DMS79 (cell line): ENCODE data around the gene SLC12A4.
"Not testable (repeated sequence)": the region's sequence is repeated elsewhere in the genome, so short reads cannot be mapped to it uniquely, and the experiment has no call there.

Source experiments
- DNase-seq: peaks from one replicate; lab custom pipeline; 2025; lab: John Stamatoyannopoulos, UW

The SLC12A4 gene

DNA sequence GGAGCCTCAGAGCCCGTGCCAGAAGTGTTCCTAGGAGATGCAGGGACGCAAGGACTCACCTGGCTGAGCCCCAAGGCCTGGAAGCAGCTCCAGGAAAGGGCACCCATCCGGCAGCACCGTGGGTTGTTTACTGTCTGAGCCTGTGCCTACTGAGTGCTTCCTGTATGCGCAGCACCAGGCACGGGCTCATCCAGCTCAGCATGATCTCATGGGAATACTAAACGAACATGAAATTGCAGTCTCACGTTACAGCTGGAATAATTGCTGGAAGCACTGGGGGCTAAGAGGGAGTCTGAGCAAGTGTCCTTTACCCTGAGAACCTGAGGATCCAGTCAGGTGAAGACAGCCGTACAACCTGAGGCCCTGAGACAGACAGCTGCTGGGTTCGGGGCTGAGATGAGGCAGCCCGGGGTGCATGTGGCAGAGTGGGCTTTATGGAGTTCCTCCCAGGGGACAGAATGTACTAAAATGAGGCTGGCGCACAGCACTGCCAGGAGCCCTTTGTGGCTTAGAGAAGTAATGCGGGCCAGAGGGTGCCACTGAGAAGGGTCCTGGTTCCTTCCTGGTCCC is 42.2 kb downstream of the SLC12A4 start:
- peak; percentile 67 for DNase-seq

DNA sequence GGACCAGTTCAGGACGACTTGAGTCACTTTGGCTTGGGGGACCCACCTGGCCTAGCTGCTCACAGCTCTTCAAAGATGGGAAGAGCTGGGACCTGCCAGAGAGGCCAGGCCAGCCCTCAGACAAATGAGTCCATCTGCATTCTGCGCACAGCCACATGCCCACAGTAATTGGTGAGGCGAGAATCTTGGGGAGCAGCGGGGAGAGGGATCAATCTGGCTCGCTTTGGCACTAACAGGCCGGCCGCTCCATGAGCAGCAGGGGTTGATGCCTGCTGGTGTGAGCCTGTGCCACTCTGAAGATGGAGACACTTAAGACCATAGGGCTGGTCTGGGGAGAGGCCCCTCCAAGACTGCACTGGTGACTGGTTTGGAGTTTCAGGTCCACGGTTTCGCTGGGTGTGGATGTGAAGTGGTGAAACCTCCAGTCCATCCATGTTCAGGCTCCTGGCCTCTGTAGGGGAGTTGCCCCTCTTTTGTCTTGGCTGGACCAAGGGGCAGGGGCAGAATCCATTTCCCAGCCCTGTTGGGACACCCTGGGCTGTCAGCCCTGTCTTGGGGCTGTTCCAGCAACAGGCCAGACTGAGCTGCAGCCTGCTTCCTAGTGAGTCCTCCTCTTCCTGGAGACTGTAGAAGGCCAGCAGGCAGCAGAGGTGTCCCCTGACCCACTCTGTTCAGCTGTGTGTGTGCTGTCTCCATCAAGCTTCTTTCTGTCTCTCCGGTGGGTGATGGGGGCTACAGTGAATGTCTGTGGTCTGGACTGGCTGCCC is 44.1 kb downstream of the SLC12A4 start:
- DNase-seq = no peak

DNA sequence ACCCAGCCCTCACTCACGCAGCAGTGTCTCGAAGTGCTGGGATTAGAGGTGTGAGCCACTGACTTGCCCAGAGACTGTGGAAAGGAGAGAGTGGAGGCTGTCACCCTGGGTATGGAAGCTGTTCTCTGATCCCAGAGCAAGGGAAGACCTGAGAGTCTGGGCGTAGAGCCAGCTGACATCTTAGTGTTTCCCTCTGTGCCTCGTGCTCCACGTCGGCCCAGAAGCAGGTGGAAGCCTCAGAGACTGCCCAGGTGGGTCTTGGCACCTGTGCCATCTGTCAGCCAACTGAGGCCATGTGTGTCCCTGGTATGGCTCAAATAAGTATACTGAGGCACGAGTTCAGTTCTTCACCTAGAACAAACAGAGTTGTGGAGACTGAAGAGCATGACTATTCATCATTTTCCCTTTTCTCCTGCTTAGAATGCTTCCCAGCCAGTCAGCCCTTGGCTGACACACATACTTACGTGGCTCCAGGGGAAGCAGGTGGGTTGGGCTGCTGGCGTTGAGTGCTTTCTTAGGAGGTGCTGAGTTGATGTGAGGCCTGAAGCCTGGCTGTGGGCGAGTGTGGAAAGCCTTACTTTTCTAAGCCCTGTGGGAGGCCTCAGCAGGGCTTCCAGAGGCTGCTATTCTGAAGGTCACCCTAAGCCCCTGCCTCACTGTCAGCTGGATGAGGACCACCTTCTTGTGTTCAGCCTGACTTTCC is 44.9 kb downstream of the SLC12A4 start:
- peak; percentile 82 for DNase-seq

DNA sequence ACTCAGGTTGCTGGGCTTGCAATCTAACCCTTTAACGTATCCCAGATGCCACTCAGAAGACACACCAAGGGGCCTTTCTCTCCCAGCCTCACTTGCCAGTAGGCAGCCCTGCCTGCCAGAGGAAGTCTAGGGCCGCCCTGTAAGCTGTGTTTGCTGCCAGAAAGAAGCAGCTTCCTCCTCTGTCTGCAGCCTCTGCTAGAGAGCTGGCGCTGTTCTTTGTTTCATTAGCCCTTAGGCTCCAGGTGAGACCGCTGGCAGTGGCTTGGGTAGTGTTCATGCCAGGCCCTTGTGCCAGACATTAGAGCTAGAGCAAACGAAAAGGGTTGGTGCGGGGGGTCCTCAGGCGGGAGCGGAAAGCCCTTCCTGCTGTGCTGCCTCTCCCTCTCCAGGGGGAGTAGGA is 45.7 kb downstream of the SLC12A4 start:
- DNase-seq = peak; percentile 82

DNA sequence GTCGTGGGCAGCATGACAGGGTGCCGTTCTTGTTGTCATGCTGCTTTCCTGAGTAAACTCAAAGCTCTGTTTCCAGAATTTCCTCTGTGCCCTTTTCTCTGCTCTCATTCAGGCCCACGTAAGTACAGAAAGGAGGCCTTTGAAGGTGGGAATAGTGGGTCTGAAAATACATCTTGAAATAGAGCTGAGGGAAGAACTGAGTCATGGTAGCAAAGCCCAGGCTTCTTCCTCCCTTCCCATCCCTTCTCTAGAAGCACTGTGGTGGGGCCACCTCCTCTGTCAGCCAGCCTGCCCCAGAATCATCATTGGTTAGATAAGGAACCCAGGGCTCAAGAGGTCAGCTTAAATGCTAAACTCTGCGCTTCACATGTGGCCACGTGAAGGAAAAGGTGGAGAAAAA is 46.2 kb downstream of the SLC12A4 start:
- no peak for DNase-seq

DNA sequence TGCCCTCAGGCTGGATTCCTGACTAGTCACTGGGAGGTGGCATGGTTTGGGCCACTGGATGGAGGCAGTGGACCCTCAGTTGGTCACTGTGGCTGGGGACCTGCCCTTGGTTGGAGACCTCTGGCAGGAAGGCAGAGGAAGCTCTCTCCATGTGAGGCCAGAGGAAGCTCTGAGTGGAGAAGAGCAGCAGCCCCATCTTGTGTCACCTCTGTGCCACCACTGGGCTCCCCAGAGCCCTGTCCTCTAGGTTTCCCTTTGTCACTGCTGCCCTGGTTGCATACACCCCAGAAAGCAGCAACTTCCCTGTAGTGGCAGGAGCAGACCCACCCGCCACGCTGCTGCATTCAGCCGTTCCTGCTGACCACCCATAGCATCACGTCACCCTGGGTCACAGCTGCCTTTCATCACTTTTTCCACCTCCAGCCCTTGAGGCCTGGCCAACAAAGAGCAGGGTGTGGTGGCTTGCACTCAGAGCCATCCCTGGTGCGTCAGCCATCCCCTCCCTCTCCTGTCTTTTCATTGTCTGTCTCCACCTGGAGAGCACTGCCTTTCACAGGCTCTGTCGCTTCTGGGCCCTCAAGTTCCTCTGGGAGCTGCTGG is 48.7 kb downstream of the SLC12A4 start:
- DNase-seq = no peak

DNA sequence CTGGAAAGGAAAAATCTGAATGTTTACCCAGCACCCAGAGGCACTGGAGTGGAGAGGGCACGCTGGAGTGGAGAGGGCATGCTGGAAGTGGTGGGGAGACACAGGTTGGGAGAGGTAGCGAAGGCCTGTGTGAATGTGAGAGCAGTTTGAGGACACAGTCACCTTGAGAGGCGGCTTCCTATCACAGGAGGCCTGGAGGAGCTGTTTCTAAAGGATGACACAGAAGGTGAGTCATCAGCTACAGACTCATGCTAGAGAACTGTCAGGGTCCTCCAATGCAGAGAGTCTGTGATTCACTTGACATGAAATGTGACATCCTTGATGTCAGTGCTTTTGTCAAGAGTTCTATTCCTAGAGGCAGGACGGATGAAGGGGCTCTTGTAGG is 50.6 kb downstream of the SLC12A4 start:
- DNase-seq = no peak

DNA sequence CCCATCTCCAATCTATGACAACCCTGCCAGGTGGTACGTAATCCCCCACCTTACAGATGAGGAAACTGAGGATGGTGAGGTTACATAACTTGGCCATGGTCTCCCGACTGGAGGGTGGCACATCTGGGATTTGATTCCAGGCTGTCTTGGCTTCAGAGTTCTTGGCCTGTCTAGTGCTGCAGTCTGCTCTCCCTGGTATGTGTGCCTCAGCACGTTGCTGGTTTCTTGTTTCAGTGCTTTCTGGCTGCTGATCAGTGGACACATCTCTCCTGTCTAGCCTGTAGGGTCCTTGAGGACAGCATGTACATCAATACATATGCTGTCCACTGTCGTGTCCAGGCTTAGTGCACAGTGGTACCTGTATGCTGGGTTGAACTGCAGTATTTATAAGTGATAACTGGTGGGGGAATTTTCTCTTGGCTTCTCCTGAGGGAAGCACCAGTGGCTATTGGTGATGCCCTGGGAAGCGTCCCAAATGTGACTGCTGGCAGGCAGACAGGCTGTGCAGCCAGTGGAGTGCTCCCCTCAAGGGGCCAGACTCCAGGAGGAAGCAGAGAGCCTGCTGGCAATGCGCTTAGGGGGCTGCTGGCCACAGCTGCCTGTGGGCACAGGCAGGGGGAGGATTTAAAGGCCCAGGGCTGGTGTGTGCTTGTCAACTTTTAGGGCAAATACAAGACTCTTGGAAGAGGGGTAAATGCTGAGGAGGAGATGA is 51.1 kb downstream of the SLC12A4 start:
- peak; percentile 44 for DNase-seq

DNA sequence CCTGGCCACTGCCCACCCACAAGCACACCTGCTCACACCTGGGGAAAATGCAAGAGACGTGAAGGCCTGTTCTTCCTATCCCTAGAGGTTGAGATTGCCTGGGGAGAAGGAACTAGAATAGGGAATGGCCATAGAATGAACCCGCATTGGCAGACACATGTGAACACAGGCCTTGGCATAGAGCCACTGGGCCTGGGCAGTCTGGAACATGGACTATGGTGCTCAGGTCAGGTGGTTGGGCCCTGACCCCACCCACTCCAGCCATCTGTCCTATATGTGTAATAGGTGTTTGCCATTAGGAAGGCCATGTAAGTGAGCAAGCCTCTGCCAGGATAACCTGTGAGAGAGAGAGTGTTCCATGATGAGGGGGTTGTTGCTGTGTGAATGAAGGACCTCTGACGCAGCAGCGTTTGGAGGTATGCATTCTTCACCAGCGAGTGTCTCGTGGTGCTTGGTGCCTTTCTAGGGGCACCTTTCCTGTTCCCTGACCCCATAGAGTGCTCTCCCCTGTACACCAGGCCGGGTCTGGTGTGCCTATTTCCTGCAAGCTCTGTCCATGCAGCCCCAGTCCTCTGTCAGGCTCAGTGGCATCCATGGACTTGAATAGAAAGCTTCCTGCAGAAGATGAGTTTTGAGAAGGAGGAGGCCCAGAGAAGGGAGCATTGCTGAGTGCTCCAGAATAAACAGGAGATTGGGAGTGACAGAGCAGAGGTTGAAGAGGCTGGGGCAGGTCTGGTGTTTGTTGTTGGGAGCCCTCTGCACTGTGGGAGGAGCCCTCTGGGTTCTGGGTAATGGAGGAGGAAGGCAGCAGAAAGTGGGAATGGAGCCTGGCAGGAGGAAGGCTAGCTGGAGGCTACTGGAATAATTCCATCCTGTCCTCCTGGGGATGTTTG is 52.4 kb downstream of the SLC12A4 start:
- DNase-seq = no peak

DNA sequence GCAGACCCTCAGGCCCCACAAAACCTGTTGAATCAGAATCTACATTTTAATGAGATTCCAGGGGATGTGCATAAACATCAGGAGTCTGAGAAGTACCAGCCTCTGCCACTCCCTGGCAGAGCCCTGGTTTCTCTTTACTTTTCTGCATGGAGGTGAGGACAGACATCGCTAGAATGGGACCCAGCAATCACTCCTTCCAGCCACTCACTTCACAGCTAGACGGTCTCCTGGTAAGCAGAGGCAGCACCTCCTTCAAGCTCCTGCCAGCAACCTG is 53.0 kb downstream of the SLC12A4 start:
- DNase-seq = not testable (repeated sequence)

DNA sequence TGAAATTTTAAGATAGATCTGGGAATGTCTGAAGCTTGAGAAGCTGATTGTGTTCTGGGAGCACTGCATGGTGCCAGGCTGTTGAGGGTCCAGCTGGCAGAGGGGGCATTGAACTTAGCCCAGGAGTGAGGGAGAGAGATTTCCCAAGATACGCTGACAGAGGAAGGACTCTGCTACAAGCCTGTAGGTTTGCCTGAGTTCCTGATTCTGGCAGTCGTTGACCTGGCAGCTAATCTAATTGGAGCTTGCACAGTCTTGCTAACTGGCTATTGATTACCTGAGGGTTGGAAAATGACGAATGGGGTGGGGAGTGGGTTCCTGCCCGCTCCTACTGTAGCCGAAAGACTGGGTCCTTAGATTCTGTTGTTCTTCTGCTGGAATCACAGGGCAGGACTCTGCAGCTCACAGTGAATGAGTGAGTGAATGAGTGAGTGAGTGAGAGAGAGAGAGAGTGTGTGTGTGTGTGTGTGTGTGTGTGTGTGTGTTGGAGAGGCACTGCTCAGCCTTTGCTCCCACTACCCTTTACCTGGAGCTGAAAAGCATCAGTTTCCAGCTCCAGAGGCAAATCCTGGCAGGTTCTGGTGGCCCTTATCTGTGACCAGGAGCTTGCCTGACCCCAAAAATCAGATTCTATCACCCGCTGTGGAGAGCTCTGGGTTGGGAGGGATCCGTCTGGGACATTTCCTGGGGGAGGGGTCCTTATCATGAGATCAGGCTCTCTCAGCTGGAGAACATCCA is 53.5 kb downstream of the SLC12A4 start:
- no peak for DNase-seq

DNA sequence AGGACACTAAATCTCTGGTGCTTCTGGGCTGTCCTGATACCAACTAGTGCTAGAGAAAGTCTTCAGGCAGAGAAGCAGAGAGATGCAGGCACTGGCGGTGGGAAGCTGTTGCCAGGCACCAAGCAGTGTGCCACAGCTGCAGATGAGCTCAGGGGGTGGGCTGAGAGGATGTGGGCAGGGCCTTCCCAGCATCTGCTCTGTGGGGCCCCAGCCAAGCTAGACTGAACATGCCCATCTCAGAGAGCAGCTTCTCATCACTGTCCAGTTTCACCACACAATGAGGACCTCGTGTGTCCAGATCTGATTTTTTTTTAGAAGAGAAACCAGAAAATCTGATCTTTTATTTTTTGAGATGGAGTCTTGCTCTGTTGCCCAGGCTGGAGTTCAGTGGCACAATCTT is 58.3 kb downstream of the SLC12A4 start:
- DNase-seq = no peak

DNA sequence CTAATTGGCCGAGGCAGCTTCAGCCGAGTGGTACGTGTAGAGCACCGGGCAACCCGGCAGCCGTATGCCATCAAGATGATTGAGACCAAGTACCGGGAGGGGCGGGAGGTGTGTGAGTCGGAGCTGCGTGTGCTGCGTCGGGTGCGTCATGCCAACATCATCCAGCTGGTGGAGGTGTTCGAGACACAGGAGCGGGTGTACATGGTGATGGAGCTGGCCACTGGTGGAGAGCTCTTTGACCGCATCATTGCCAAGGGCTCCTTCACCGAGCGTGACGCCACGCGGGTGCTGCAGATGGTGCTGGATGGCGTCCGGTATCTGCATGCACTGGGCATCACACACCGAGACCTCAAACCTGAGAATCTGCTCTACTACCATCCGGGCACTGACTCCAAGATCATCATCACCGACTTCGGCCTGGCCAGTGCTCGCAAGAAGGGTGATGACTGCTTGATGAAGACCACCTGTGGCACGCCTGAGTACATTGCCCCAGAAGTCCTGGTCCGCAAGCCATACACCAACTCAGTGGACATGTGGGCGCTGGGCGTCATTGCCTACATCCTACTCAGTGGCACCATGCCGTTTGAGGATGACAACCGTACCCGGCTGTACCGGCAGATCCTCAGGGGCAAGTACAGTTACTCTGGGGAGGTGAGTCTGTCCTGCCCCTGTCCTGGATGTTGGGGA is 59.2 kb downstream of the SLC12A4 start:
- DNase-seq = no peak

DNA sequence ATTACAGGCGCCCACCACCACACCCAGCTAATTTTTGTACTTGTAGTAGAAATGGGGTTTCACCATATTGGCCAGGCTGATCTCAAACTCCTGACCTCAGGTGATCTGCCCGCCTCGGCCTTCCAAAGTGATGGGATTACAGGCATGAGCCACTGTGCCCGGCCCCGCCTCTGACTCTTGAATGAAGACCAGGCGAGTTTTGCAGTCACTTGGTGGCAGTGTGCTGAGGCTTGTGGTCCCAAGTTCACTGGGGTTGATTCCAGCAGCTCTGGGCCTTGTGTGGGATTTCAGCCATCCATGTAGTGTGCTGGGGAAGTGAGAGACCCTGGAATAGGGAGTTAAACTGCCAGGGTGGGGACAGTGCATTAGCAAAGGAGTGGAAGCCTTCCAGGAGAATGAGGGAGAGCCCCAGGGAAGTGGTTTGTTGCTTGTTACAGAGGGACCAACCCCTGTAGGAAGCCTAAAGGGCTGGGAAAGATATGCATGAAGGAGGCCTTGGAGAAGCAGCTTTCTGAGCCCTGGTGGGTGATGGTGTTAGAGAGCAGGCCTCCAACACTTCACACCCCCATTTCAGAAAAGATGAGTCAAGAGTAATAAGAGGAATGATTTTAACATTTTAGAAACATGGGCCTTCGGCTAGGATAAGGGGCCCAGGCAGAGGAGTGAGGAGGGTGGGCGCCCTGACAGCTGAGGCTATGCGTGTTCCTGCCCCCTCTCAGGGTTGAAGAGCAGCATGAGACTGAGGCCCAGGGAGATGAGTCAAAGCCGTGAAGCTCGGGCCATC is 60.8 kb downstream of the SLC12A4 start:
- no peak for DNase-seq

DNA sequence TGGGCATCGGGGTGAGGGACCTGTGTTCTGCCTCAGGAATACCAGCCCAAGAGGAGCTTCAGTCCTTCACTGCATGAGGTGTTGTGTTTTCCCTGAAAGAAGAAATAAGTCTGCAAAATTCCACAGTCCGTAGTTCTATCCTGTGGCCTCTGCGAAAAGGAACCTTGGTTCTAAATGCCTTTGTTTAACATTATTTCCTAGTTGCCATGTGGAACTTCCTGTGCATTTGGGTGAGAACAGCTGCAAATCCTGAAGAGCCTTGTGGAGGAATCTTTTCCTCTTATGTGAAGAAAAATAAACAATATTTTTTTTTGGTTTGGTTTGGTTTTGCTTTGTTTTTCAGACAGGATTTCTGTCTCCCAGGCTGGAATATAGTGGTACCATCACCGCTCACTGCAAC is 65.6 kb downstream of the SLC12A4 start:
- no peak for DNase-seq

DNA sequence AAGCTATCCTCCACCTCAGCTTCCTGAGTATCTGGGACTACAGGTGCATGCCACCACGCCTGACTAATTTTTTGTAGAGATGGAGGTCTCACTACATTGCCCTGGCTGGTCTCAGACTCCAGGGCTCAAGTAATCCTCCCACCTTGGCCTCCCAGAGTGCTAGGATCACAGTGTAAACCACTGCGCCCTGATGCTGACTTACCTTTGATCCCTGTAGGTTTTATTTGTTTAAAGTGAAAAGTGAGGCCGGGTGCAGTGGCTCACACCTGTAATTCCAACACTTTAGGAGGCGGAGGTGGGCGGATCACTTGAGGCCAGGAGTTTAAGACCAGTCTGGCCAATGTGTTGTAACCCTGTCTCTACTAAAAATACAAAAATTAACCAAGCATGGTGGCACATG is 66.7 kb downstream of the SLC12A4 start:
- DNase-seq = no peak

DNA sequence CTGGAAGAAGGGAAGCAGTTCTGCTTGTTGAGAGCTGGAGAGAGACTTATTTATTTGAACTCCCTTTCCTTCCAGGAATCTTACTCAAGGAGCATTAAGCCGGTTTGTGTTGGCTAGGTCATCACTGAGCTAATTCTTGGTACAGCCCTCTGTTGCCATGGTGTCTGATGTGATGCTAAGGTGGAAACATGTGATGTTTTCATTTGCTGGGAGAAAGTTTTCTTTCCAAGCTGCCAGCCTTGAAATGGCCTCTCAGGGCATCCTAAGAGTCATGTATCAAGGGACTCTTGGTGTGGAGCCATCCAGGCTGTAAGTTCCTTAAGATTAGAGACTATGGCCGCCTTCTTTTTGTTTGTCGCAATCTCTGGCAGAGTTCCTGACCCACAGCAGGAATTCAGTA is 71.2 kb downstream of the SLC12A4 start:
- no peak for DNase-seq

DNA sequence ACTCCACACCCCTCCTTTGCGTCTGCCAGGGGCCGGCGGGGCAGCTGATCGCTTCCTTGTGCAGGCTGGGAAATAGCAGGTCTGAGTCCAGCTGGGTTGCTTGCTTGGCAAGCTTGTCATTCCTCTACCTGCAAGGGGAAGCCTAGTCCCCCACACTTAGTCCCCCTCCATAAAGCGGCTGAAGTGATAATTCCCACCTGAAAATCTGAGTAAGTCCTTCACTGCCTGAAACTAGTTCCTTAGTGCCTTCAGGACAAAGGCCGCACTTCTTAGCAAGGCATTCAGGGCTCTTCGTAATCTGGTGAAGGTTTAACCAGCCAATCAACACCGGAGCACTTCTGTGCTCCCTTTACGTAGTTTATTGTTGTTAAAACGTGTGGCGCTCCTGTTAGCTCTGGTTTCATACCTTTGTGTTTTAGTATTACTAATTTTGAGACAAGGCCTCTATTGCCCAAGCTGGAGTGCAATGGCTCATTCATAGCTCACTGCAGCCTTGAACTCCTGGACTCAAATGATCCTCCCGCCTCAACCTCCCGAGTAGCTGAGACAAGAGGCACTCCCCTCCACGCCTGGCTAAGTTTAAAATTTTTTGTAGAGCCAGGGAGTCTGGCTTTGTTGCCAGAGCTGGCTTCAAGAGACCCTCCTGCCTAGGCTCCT is 74.6 kb downstream of the SLC12A4 start:
- DNase-seq = no peak
